Heart left ventricle (tissue), 16 donors: ENCODE measurements around the gene THADA. TPM values are rescaled to one million over a fixed set of nuclear protein-coding genes. Genes with fewer than 3 reads are reported as not detected.

Experiments used
- ATAC-seq, 4 donors: fragments of 200-7000 bp; cut with Tn5 transposase; one replicate each; pipeline ENCODE4 v1.9.1; 2020 to 2022; ENCODE audit warnings: moderate library complexity in 4 of 4, mild to moderate bottlenecking in 3 of 4, moderate number of reproducible peaks in 1 of 4
- DNase-seq, 5 donors: peaks; one replicate each; pipeline ENCODE4 v3.0.0-alpha.2; 2020
- H3K27ac ChIP-seq, 12 donors: fragments of 200-600 bp; sonication (generic) in 4 of 12; one replicate each; pipeline versions ENCODE4 v1.5.0 to v1.8.0; 2016 to 2022; ENCODE audit warnings: mild to moderate bottlenecking in 2 of 12
- H3K27me3 ChIP-seq, 9 donors: fragments of 200-600 bp; sonication (generic) in 2 of 9; one replicate each; pipeline versions ENCODE4 v1.5.1 to v1.8.0; 2016 to 2022; ENCODE audit warnings: mild to moderate bottlenecking in 3 of 9
- H3K36me3 ChIP-seq, 9 donors: fragments of 200-600 bp; sonication (generic) in 2 of 9; one replicate each; pipeline versions ENCODE4 v1.5.0 to v1.8.0; 2018 to 2022; ENCODE audit warnings: mild to moderate bottlenecking in 2 of 9
- H3K4me1 ChIP-seq, 12 donors: fragments of 200-600 bp; sonication (generic) in 4 of 12; one replicate each; pipeline versions ENCODE4 v1.5.0 to v1.8.0; 2016 to 2022; ENCODE audit warnings: mild to moderate bottlenecking in 3 of 12
- H3K4me3 ChIP-seq, 12 donors: fragments of 200-600 bp; sonication (generic) in 4 of 12; one replicate each; pipeline versions ENCODE4 v1.5.0 to v1.8.0; 2017 to 2022; ENCODE audit warnings: mild to moderate bottlenecking in 9 of 12, moderate library complexity in 4 of 12
- H3K9me3 ChIP-seq, 12 donors: fragments of 200-600 bp; sonication (generic) in 4 of 12; one replicate each; pipeline versions ENCODE4 v1.5.0 to v1.8.0; 2016 to 2022; ENCODE audit warnings: mild to moderate bottlenecking in 1 of 12
- POLR2A ChIP-seq, 2 donors: fragments of 450-650 bp; IDR thresholded peaks; one replicate each; pipeline ENCODE4 v1.6.1; 2017; ENCODE audit warnings: antibody characterized with exemption in 2 of 2, mild to moderate bottlenecking in 2 of 2, moderate library complexity in 2 of 2
- WGBS, 4 donors: extraction: QIAGEN DNeasy Blood & Tissue Kit in 2 of 4; methylation state at CpG; one replicate each; pipeline versions ENCODE4 v1.1.5 to v1.1.7; 2013 to 2018; 5-methylcytosine and 5-hydroxymethylcytosine counted together
- intact Hi-C, 10 donors: fragments of 100-400 bp; cut with DNase I; formaldehyde crosslinking; loops; one replicate each; pipeline versions ENCODE4 v1.11.1 to v1.14.2; 2022
- polyA plus RNA-seq, 2 donors: library from polyadenylated mRNA; stranded (reverse); fragments of 200-250 nt; gene quantifications; one replicate each; pipeline ENCODE4 v1.2.3, GENCODE V29; 2013
- total RNA-seq, 9 donors: library from RNA; depleted of rRNA in 2 of 9; stranded (reverse); fragments of >200 nt in 2 of 9; fragmentation: NEBNext Ultra II Directional in 3 of 9; extraction: Animal tissue kit (Norgen Biotek cat#: 25700) in 3 of 9; gene quantifications; one replicate each; pipeline versions ENCODE4 v1.1.0 to v1.2.4, GENCODE V29; 2016 to 2023
- TF ChIP-seq, protein P1 (sequence below), 12 donors: fragments of 200-600 bp; sonication (generic) in 4 of 12; IDR thresholded peaks; one replicate each; pipeline versions ENCODE4 v1.5.0 to v1.8.0; 2018 to 2022; ENCODE audit warnings: antibody characterized with exemption in 12 of 12, mild to moderate bottlenecking in 5 of 12
- donor health status: ischemic (EF 13 %, LVEDD 7.1; RV severe dilation, severe dysfunction).
- donor health status: healthy with polysubstance abuse.
- donor health status: DM: no; HTN: yes; CAD: no.
- donor health status: DM: no; HTN: no; CAD: no.
- donor health status: ischemic (EF 25% LVEDD 6.9; RV normal size, moderate dysfunction).
- donor health status: ischemic (EF 25% LVEDD 5.7; RV mildly dilated, moderate dysfunction).
- donor health status: healthy.
- donor health status: DM: yes; HTN: yes; CAD: no.
- donor health status: ischemic (EF 35%, LVEDD 5.7; RV mildly dilated, moderate dysfunction).
- donor health status: nonischemic (EF 11% LVEDD 7.7; RV severe dilation, severe dysfunction).
- donor health status: DM: yes; HTN: yes; CAD: no.
- donor health status: PGD.
- donor health status: ischemic (EF 29% LVEDD 5.4; RV normal size, mild dysfunction).
- donor health status: nonischemic (EF 23%, LVEDD 6.1; RV moderate dilation, normal function).

The THADA gene
- total and polyA plus RNA-seq, 11 donors: 6.8 to 21.4 (median 13.0) TPM

DNA sequence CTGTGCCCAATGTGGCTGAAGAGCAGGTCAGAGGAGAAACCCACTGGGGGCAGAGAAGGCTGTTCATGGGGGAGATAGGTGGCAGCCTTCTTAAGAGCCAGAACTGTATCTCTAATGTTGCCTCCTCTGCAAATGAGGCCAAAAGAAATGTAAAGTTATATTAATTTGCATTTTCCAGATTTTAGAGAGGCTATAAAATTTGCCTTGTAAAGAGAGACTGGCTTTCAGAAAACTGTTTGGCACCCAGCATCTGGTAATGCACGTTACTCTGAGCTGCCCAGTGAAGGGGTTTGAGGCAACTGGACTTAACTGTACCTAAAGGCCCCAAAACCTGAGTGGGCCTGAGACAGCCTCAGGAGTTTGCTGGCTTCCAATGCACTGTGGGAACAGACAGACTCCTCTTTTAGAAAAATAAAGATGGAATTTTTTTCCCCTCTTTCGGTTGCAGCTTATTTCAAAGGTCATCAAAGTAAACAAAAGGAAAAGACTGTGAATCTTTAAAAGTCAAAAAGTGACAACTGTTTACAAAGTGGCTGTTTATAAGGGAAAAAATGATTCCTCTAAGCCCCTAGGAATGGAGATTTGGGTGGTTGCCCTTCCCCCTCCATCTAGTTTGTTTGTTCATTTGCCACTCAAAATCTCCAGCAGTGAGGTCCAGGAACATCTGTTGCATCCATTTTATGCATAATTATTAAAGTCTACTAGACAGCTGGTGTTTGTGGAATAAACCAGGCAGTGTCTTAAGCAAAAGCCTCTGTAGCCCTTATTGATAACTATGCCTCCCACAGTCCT lies 237.2 kb downstream of the THADA start:
- no peaks in the 10 kb centered on the region for H3K9me3 ChIP-seq
- H3K4me3 ChIP-seq: no peak overlapping the region
- H3K27me3 ChIP-seq: no peaks in the 10 kb centered on the region
- TF ChIP-seq, protein P1, sequence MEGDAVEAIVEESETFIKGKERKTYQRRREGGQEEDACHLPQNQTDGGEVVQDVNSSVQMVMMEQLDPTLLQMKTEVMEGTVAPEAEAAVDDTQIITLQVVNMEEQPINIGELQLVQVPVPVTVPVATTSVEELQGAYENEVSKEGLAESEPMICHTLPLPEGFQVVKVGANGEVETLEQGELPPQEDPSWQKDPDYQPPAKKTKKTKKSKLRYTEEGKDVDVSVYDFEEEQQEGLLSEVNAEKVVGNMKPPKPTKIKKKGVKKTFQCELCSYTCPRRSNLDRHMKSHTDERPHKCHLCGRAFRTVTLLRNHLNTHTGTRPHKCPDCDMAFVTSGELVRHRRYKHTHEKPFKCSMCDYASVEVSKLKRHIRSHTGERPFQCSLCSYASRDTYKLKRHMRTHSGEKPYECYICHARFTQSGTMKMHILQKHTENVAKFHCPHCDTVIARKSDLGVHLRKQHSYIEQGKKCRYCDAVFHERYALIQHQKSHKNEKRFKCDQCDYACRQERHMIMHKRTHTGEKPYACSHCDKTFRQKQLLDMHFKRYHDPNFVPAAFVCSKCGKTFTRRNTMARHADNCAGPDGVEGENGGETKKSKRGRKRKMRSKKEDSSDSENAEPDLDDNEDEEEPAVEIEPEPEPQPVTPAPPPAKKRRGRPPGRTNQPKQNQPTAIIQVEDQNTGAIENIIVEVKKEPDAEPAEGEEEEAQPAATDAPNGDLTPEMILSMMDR (IDR thresholded peaks at IDR 0.05): no peak
- no peak for TF ChIP-seq POLR2A (IDR thresholded peaks at IDR 0.05)
- WGBS, 4 donors: 53 to 89% (median 70%) methylated on average over 2 of the region's 2 CpGs
- H3K4me1 ChIP-seq: peaks cover 0 to 30% (median 6%) of the 10 kb centered on the region in 12 donors
- H3K36me3 ChIP-seq: no peaks in the 10 kb centered on the region
- no peak for DNase-seq
- H3K27ac ChIP-seq: peak overlapping the region in 6 of 12 donors; percentile 3 to 52 (median 30)
- intact Hi-C loops: loop anchor here in 1 of 10 donors (10.0 kb wide), 1 partner anchor 96 kb away; no protein-coding TSS in a partner anchor
- peak in 2 of 4 donors; percentile 20 to 28 for ATAC-seq

DNA sequence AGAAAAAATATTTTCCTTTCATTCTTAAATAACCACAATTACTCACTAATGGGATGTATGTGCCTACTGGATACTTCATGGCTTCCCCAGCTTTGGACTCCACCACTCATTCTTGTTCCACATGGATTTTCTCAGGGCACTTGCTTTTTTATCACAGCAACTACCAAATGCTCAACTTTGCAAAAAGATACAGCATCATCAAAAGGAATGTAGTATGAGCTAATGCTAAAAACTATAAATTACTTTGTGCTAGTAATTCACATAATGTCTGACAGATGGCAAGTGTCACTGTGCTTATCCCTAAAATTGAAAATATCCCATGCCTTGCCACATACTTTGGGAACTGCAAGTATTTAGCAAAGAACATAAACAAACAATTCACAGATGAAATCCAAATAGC lies 239.1 kb downstream of the THADA start:
- no peaks in the 10 kb centered on the region for H3K9me3 ChIP-seq

DNA sequence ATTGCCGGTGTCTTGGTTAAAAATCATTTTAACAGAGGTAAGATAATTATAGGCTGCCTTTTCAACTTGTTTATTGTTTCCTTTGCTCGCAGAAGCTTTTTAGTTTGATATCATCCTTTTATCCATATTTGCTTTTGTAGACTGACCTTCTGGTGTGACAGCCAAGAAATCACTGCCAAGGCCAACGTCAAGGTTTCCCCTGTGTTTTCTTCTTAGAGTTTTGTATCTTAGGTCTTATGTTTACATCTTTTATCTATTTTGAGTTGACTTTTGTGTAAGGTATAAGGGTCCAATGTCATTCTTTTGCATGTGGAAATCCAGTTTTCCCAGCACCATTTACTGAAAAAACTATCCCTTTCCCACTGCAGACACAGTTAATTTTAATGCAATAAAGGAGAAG lies 240.4 kb downstream of the THADA start:
- Histone ChIP-seq H3K27ac (no peak overlapping the region), H3K4me3 (no peak overlapping the region), H3K4me1 (peaks cover 0 to 39% (median 7%) of the 10 kb centered on the region in 12 donors), H3K36me3 (no peaks in the 10 kb centered on the region), H3K9me3 (no peaks in the 10 kb centered on the region), H3K27me3 (no peaks in the 10 kb centered on the region)
- intact Hi-C loops: loop anchor here in 1 of 10 donors (10.0 kb wide), 1 partner anchor 99 kb away; no protein-coding TSS in a partner anchor
- DNase-seq (no peak), ATAC-seq (no peak)
- 67 to 76% (median 75%) methylated on average over 3 of the region's 3 CpGs for WGBS, 4 donors
- TF ChIP-seq, protein P1 (IDR thresholded peaks at IDR 0.05): no peak
- no peak for TF ChIP-seq POLR2A (IDR thresholded peaks at IDR 0.05)

More for the DNA sequence above, 239.1 kb downstream of the THADA start:
- H3K27ac ChIP-seq: no peak overlapping the region
- no peaks in the 10 kb centered on the region for H3K27me3 ChIP-seq
- TF ChIP-seq POLR2A (IDR thresholded peaks at IDR 0.05): no peak
- TF ChIP-seq, protein P1 (IDR thresholded peaks at IDR 0.05): no peak
- ATAC-seq (no peak), DNase-seq (no peak)
- intact Hi-C loops: loop anchor here in 1 of 10 donors (10.0 kb wide), 1 partner anchor 98 kb away; no protein-coding TSS in a partner anchor
- H3K4me3 ChIP-seq: no peak overlapping the region
- H3K36me3 ChIP-seq: no peaks in the 10 kb centered on the region
- H3K4me1 ChIP-seq: peaks cover 0 to 30% (median 6%) of the 10 kb centered on the region in 12 donors

DNA sequence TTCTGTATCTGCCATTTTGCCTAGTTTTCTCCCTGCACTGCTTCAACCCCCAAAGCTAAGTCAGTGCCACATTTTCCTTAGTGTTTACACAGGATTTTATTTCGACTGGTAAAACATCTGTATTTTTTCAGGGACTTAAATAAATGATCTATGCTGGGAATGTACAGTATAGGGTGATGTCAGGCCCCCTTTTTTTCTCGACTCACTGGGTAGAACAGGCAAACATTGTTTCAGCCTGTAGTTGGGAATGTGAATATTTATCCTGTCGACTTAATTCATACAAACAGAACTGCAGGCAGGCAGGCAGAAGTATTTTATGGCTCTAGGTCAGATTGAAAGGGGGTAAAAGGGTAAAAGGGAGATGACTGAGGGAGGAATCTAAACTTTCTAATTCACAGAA lies 245.9 kb downstream of the THADA start:
- ATAC-seq: no peak
- 62 to 71% (median 66%) methylated on average over 3 of the region's 3 CpGs for WGBS, 4 donors

More for the DNA sequence above, 245.9 kb downstream of the THADA start:
- Histone ChIP-seq H3K9me3 (no peaks in the 10 kb centered on the region), H3K27me3 (no peaks in the 10 kb centered on the region), H3K4me3 (no peak overlapping the region), H3K27ac (peak overlapping the region in 8 of 12 donors; percentile 13 to 87 (median 43)), H3K4me1 (peaks cover 4 to 64% (median 45%) of the 10 kb centered on the region in 12 donors), H3K36me3 (no peaks in the 10 kb centered on the region)
- intact Hi-C loops: loop anchor here in 3 of 10 donors (5.0 to 10.0 kb wide), 4 partner anchors 55 to 115 kb away; no protein-coding TSS in a partner anchor
- DNase-seq: no peak
- TF ChIP-seq, protein P1 (IDR thresholded peaks at IDR 0.05): no peak
- no peak for TF ChIP-seq POLR2A (IDR thresholded peaks at IDR 0.05)
